Measurements from ENCODE around the gene HMGCR.

Gene HMGCR

DNA sequence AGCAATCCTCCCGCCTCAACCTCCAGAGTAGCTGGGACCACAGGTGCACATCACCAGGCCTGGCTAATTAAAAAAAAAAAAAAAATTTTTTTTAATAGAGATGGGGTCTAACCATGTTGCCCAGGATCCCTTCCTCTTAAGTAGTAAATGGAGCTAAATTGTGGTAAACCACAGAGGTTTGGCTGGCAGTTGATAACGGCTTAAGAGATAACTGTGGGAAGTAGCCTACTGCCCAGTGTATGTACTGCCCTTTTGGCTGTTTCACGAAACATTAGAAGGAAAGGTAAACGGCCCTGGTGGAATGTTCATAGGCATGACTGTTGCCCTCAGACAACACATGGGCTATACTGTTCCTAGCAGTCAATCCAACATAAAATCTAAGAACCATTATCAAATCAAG is 44.4 kb downstream of the HMGCR start:
- no peak for DNase-seq (ENCODE audit: low read depth)

DNA sequence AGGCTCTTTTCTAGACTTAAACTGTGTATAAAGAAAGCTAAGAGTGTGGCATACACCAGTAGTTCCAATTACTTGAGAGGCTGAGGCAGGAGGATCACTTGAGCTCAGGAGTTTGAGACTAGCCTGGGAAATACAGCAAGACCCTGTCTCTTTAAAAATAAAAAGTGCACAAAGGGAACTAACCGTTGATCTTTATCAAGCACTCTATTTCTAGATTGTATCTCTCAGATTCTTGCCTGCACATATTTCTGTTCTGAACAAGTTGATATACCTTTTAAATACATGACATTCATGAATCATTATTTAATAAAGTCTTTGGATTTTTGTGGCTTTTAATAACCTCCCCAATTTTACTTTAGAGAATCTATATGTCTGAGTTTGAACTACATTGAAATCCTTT is 47.2 kb downstream of the HMGCR start:
- no peak for DNase-seq (ENCODE audit: low read depth)

DNA sequence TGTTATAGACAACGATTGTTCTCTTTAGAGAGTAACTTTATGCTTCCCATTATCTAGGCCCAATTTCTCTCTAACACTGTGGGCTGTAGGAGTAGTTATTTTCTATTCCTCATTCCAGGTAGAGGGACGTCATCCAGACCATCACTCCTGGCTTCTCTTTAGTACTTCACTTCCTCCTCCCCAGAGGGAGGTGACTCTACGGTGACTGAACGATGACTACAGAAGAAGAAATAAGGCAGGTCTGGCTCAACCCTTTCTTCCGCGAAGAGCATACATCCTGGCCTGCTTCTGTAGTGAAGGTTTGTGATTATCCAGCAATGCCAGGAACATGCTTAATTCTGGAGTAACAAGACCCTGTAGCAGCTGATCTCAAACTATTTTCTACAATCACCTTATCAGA is 50.8 kb downstream of the HMGCR start:
- DNase-seq (ENCODE audit: low read depth) = no peak

DNA sequence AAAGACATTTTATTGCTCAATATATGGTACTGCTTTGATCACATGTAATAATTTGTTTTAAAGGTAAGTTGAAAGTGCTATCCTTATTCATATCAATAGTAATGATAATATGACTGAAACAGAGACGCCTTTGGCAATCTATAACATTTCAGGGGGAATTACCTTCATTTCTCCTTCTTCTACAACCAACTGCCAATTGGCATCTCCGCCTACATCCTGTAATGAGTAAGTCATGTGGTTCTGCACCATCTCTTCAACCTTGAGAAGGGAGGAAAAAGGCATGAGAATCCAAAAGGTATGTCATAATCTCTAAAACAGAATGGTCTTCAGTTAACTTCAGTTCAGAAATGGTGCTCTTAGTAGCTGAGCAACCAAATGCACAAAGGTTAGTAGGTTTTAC is 52.4 kb downstream of the HMGCR start:
- DNase-seq (ENCODE audit: low read depth) = no peak

DNA sequence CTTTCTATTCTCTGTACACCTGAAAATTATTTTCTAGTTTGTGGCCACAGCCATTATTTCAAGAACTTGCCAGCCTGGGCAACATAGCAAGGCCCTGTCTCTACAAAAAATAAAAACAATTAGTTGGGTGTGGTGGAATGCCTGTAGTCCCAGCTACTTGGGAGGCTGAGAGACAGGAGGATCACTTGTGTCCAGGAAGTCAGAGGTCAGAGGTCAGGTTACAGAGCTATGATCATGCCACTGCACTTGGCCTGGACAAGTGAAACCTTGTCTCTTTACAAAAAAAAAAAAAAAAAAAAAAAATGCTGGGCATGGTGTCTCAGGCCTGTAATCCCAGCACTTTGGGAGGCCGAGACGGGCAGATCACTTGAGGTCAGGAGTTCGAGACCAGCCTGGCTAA is 58.3 kb downstream of the HMGCR start:
- no peak for DNase-seq (ENCODE audit: low read depth)

DNA sequence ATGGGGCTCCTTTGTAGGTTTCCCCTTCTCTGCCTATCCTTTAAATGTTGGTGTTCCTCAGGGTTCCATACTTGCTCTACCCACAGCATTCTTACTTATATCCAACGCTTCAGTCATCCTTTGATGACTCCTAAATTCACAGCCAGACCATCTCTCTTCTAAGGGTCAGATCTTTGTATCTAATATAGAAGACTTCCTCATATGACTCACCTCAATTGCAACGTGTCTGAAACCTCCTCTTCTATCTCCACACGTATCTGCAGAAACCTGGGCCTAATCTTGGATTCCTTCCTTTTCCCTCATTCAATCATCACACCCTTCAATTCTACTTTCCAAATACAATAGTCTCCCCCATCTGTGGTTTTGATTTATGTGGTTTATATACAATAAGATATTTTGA is 68.3 kb downstream of the HMGCR start:
- DNase-seq (ENCODE audit: low read depth) = no peak
